Measurements from ENCODE around the gene FKBP2.

GRCh38 chr11:64224891-64225607 lies 15.8 kb upstream of the FKBP2 start:
- TF ChIP-seq CTCF (optimal IDR thresholded peaks at IDR 0.05 in 1 of 3, IDR thresholded peaks at IDR 0.05 in 1 of 3, conservative IDR thresholded peaks at IDR 0.05 in 1 of 3; ENCODE audit: extremely low read depth in 1 of 3, insufficient read depth in 2 of 3, low read length in 3 of 3) (no peak), EZH2 (IDR thresholded peaks at IDR 0.05; ENCODE audit: low read length) (no peak)

Measured in keratinocyte (primary cell).